IMR-90 (cell line): ENCODE results near the gene NET1. TPM values are rescaled to one million over a fixed set of nuclear protein-coding genes. Genes with fewer than 3 reads are reported as not detected.

Experiments used
- ATAC-seq: fragments of 200-7000 bp; cut with Tn5 transposase; 2 replicates; pipeline ENCODE4 v1.9.1; 2020; ENCODE audit warnings: low read depth, mild to moderate bottlenecking, moderate library complexity
- BruUV-seq: library from RNA; stranded (reverse); fragments of 400-500 nt; replicated peaks from 2 replicates; lab custom pipeline; 2021; lab: Mats Ljungman, UMichigan
- CTCF ChIA-PET: fragments of 300-600 bp; formaldehyde crosslinking; extraction: SDS; loops from one replicate; lab custom pipeline; 2021; ENCODE audit warnings: antibody characterized with exemption; lab: Yijun Ruan, JAX
- POLR2A ChIA-PET: fragments of 300-600 bp; sonication (Branson Sonifier 250); formaldehyde crosslinking; loops from one replicate; lab custom pipeline; 2022; ENCODE audit warnings: antibody characterized with exemption; ENCODE audit not compliant: unreplicated experiment; lab: Charles Lee
- DNase-seq: peaks from one replicate; pipeline ENCODE4 v3.0.0; 2013
- H2AFZ ChIP-seq: replicated peaks from 2 replicates; pipeline ENCODE3; 2013; ENCODE audit warnings: low read length, mild to moderate bottlenecking; ENCODE audit not compliant: poor library complexity
- H2AK5ac ChIP-seq: 2 replicates; pipeline ENCODE4 v1.6.1; 2013; ENCODE audit warnings: low read depth, low read length, inconsistent platforms
- H2AK9ac ChIP-seq: replicated peaks from 2 replicates; pipeline ENCODE3; 2013; ENCODE audit warnings: mild to moderate bottlenecking, low read depth, low read length, moderate library complexity; ENCODE audit not compliant: poor library complexity
- H2BK120ac ChIP-seq: 2 replicates; pipeline ENCODE4 v1.6.1; 2013; ENCODE audit warnings: low read depth, low read length, inconsistent platforms
- H2BK15ac ChIP-seq: 3 replicates; pipeline ENCODE4 v1.6.1; 2013; ENCODE audit warnings: low read depth, low read length, inconsistent platforms
- H2BK20ac ChIP-seq: 2 replicates; pipeline ENCODE4 v1.6.1; 2013; ENCODE audit warnings: low read depth, mild to moderate bottlenecking, inconsistent platforms, low read length, moderate library complexity
- H2BK5ac ChIP-seq: 2 replicates; pipeline ENCODE4 v1.6.1; 2013; ENCODE audit warnings: mild to moderate bottlenecking, low read depth, low read length, inconsistent platforms; ENCODE audit not compliant: poor library complexity, severe bottlenecking
- H3K14ac ChIP-seq: replicated peaks from 2 replicates; pipeline ENCODE4 v1.6.1; 2013; ENCODE audit warnings: low read depth, low read length, inconsistent platforms
- H3K18ac ChIP-seq: 2 replicates; pipeline ENCODE4 v1.6.1; 2013; ENCODE audit warnings: low read depth, low read length, control low read depth
- H3K23ac ChIP-seq: 2 replicates; pipeline ENCODE4 v1.6.1; 2013; ENCODE audit warnings: low read depth, low read length, inconsistent platforms
- H3K27ac ChIP-seq: 2 replicates; pipeline ENCODE4 v1.5.1; 2013; ENCODE audit warnings: mild to moderate bottlenecking, control low read depth, low read length; ENCODE audit not compliant: insufficient read depth
- H3K27me3 ChIP-seq: 2 replicates; pipeline ENCODE4 v1.6.1; 2013; ENCODE audit warnings: low read length; ENCODE audit not compliant: control insufficient read depth, insufficient read depth
- H3K36me3 ChIP-seq: 2 replicates; pipeline ENCODE4 v1.6.1; 2013; ENCODE audit warnings: low read length, mixed read lengths; ENCODE audit not compliant: control insufficient read depth, insufficient read depth
- H3K4ac ChIP-seq: 2 replicates; pipeline ENCODE4 v1.6.1; 2013; ENCODE audit warnings: low read depth, low read length, inconsistent platforms
- H3K4me1 ChIP-seq: 2 replicates; pipeline ENCODE4 v1.6.1; 2013; ENCODE audit warnings: low read length, mixed read lengths; ENCODE audit not compliant: control insufficient read depth, insufficient read depth
- H3K4me2 ChIP-seq: 2 replicates; pipeline ENCODE4 v1.6.1; 2013; ENCODE audit warnings: low read depth, mild to moderate bottlenecking, control low read depth, low read length, moderate library complexity
- H3K4me3 ChIP-seq: 2 replicates; pipeline ENCODE4 v1.5.1; 2013; ENCODE audit warnings: low read depth, mild to moderate bottlenecking, control low read depth, low read length, moderate library complexity; ENCODE audit not compliant: insufficient read depth
- H3K56ac ChIP-seq: 2 replicates; pipeline ENCODE4 v1.6.1; 2013; ENCODE audit warnings: low read length, inconsistent platforms; ENCODE audit not compliant: insufficient read depth; ENCODE audit errors: extremely low read depth
- H3K79me1 ChIP-seq, 2 experiments: 2 replicates each; pipeline ENCODE4 v1.6.1; 2013; ENCODE audit warnings: low read length in 2 of 2, inconsistent platforms in 1 of 2, low read depth in 1 of 2
- H3K9ac ChIP-seq: 2 replicates; pipeline ENCODE4 v1.6.1; 2013; ENCODE audit warnings: low read depth, low read length, control low read depth
- H3K9me1 ChIP-seq: 2 replicates; pipeline ENCODE4 v1.6.1; 2013; ENCODE audit warnings: low read length, inconsistent platforms; ENCODE audit not compliant: insufficient read depth
- H3K9me3 ChIP-seq: 2 replicates; pipeline ENCODE4 v1.6.1; 2013; ENCODE audit warnings: low read length; ENCODE audit not compliant: control insufficient read depth, insufficient read depth
- H4K20me1 ChIP-seq: 2 replicates; pipeline ENCODE4 v1.6.1; 2013; ENCODE audit warnings: low read length, inconsistent platforms; ENCODE audit not compliant: insufficient read depth
- H4K5ac ChIP-seq: 2 replicates; pipeline ENCODE4 v1.6.1; 2013; ENCODE audit warnings: mild to moderate bottlenecking, low read depth, low read length, control low read depth
- H4K8ac ChIP-seq, 2 experiments: 2 replicates each; pipeline ENCODE4 v1.6.1; 2013; ENCODE audit warnings: low read depth in 2 of 2, low read length in 2 of 2, control low read depth in 1 of 2, inconsistent platforms in 1 of 2
- H4K91ac ChIP-seq: 2 replicates; pipeline ENCODE4 v1.6.1; 2013; ENCODE audit warnings: low read depth, low read length, inconsistent platforms; ENCODE audit not compliant: insufficient read depth
- CEBPB ChIP-seq: IDR thresholded peaks from 2 replicates; pipeline ENCODE4 v1.6.1; 2012; ENCODE audit warnings: low read depth, low read length, improper control_type of control experiment
- CHD1 ChIP-seq: IDR thresholded peaks from 2 replicates; pipeline ENCODE4 v1.6.1; 2012; ENCODE audit warnings: low read depth, low read length, improper control_type of control experiment
- ELK1 ChIP-seq: fragments of 150-350 bp; IDR thresholded peaks from 2 replicates; pipeline ENCODE4 v1.6.1; 2016; ENCODE audit warnings: low read depth, mild to moderate bottlenecking, low read length, moderate library complexity, borderline replicate concordance
- RFX5 ChIP-seq: IDR thresholded peaks from 2 replicates; pipeline ENCODE4 v1.8.0; 2012; ENCODE audit warnings: low read depth, mild to moderate bottlenecking, low read length, moderate library complexity
- WGBS, 2 experiments: methylation state at CpG; one replicate each; pipeline versions ENCODE4 v1.1.5 to v1.1.7; 2013; ENCODE audit warnings: missing lambda C conversion rate in 2 of 2; ENCODE audit not compliant: insufficient read length in 1 of 2; ENCODE audit errors: extremely low coverage in 2 of 2; 5-methylcytosine and 5-hydroxymethylcytosine counted together
- dilution Hi-C: fragments of 300-500 bp; cut with HindIII; formaldehyde crosslinking; loops from one replicate; pipeline ENCODE4 v1.14.3; 2018; ENCODE audit warnings: low sequenced_read_pairs; ENCODE audit not compliant: unreplicated experiment
- in situ Hi-C: fragments of 300-500 bp; cut with MboI; formaldehyde crosslinking; loops from 3 replicates; pipeline ENCODE4 v1.14.3; 2019; ENCODE audit warnings: low sequenced_read_pairs, inconsistent platforms, mixed read lengths
- intact Hi-C: fragments of 100-400 bp; cut with micrococcal nuclease; formaldehyde crosslinking; loops from 2 replicates; pipeline ENCODE4 v1.10.0; 2022
- polyA plus RNA-seq, 3 experiments: library from polyadenylated mRNA; depleted of rRNA; stranded (reverse); fragments of >200 nt; gene quantifications; 2 replicates each; pipeline ENCODE4 v1.2.3, GENCODE V29; 2012; ENCODE audit warnings: low replicate concordance in 1 of 3
- total RNA-seq: library from RNA; depleted of rRNA; stranded (reverse); fragments of >200 nt; gene quantifications from 2 replicates; pipeline ENCODE4 v1.2.3, GENCODE V29; 2012; rRNA removed

The NET1 gene
- total and polyA plus RNA-seq, 2 of the 4 experiments (the other 2 are of a cell fraction): 20.0 to 54.7 TPM

- Histone ChIP-seq H3K4ac (no peak overlapping the region), H2AK9ac (no peak overlapping the region), H2AK5ac (no peak overlapping the region), H3K18ac (no peak overlapping the region), H3K14ac (no peak overlapping the region), H4K20me1 (no peaks in the 10 kb centered on the region), H2BK5ac (no peak overlapping the region), H3K79me1 (no peaks in the 10 kb centered on the region), H3K9ac (no peak overlapping the region), H3K9me1 (peaks cover 2% of the 10 kb centered on the region; the same call in 1 of the 2 replicates), H2BK20ac (no peak overlapping the region), H4K91ac (no peak overlapping the region), H3K4me2 (no peak overlapping the region), H2BK15ac (no peak overlapping the region), H3K9me3 (no peaks in the 10 kb centered on the region), H4K8ac (no peak overlapping the region), H2BK120ac (no peak overlapping the region), H3K27me3 (peaks cover 24% of the 10 kb centered on the region), H3K4me3 (no peak overlapping the region), H3K27ac (no peak overlapping the region), H4K5ac (no peak overlapping the region), H3K56ac (no peak overlapping the region), H2AFZ (no peak overlapping the region), H3K4me1 (no peaks in the 10 kb centered on the region), H3K23ac (no peak overlapping the region), H3K36me3 (no peaks in the 10 kb centered on the region)
- dilution Hi-C loops: no loop called here
- POLR2A ChIA-PET: no interaction called here
- intact Hi-C loops: no loop called here
- CTCF ChIA-PET: no interaction called here
- no TSS peak for BruUV-seq
- no peak for ATAC-seq
- DNase-seq: no peak
- in situ Hi-C loops: no loop called here
- TF ChIP-seq RFX5: no peak
- TF ChIP-seq CEBPB: no peak
- TF ChIP-seq CHD1: no peak
- TF ChIP-seq ELK1: no peak
- 93% methylated on average over 10 of the region's 18 CpGs; no CpG with 5 or more reads in 1 of the 2 experiments for WGBS, 2 experiments
These were observed 95.8 kb downstream of the NET1 start for GRCh38 chr10:5508161-5508604.

Other genes starting within 250 kb of the NET1 start
- gene AKR1C8, start 227.4 kb upstream of the NET1 start, total RNA-seq: not detected in 2 replicates
- not detected in 2 replicates for gene AKR1C8, start 227.4 kb upstream of the NET1 start, polyA plus RNA-seq (2012; rRNA removed)
- gene AKR1C4, start 215.7 kb upstream of the NET1 start, total RNA-seq: not detected in 2 replicates
- not detected in 2 replicates for gene AKR1C4, start 215.7 kb upstream of the NET1 start, polyA plus RNA-seq (2012; rRNA removed)
- not detected in 2 replicates for gene UCN3, start 47.6 kb upstream of the NET1 start, total RNA-seq
- gene UCN3, start 47.6 kb upstream of the NET1 start, polyA plus RNA-seq (2012; rRNA removed): not detected in 2 replicates
- gene TUBAL3, start 7.7 kb upstream of the NET1 start, total RNA-seq: not detected in 2 replicates
- gene TUBAL3, start 7.7 kb upstream of the NET1 start, polyA plus RNA-seq (2012; rRNA removed): not detected in 2 replicates
- gene CALML5, start 87.0 kb downstream of the NET1 start, total RNA-seq: not detected in 2 replicates
- gene CALML5, start 87.0 kb downstream of the NET1 start, polyA plus RNA-seq (2012; rRNA removed): not detected in 2 replicates
- gene CALML3, start 112.4 kb downstream of the NET1 start, total RNA-seq: not detected in 2 replicates
- not detected in 2 replicates for gene CALML3, start 112.4 kb downstream of the NET1 start, polyA plus RNA-seq (2012; rRNA removed)